Measurements from ENCODE around the gene NOTCH4.
"Not testable (repeated sequence)": the region's sequence is repeated elsewhere in the genome, so short reads cannot be mapped to it uniquely, and the experiment has no call there.

Gene NOTCH4

DNA sequence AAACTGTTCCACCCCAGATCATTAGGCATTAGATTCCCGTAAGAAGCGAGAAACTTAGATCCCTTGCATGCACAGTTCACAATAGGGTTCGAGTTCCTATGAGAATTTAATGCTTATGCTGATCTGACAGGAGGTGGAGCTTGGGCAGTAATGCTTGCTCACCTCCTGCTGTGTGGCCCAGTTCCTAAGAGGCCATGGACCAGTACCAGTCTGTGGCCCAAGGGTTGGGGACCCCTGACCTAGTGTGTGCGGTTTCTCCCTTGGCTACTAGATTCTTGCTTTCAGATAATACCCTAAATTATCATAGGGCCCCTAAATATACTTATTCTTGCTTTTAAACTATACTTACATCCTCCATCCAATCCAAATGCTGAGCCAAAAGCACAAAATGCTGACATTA, 29.5 kb downstream of the NOTCH4 start:
- TF ChIP-seq ZNF433 (tag by site-specific recombination; IDR thresholded peaks at IDR 0.05; ENCODE audit: low read depth) (no peak), ZNF311 (tag by site-specific recombination; IDR thresholded peaks at IDR 0.05; ENCODE audit: borderline replicate concordance) (no peak), ZNF394 (tag by site-specific recombination; IDR thresholded peaks at IDR 0.05; ENCODE audit: borderline replicate concordance) (no peak), ZNF175 (tag by site-specific recombination; IDR thresholded peaks at IDR 0.05) (no peak), ZNF214 (tag by site-specific recombination; IDR thresholded peaks at IDR 0.05; ENCODE audit: borderline replicate concordance) (no peak), ZNF830 (tag by site-specific recombination; IDR thresholded peaks at IDR 0.05; ENCODE audit: low read depth) (no peak), ZFP3 (tag by site-specific recombination; IDR thresholded peaks at IDR 0.05; ENCODE audit: low read depth) (no peak), ZNF140 (tag by site-specific recombination; IDR thresholded peaks at IDR 0.05) (no peak), ZNF112 (tag by site-specific recombination; IDR thresholded peaks at IDR 0.05) (no peak), ZNF391 (tag by site-specific recombination; IDR thresholded peaks at IDR 0.05; ENCODE audit: borderline replicate concordance, low read depth) (no peak), KLF9 (tag by site-specific recombination; IDR thresholded peaks at IDR 0.05; ENCODE audit: low read depth) (no peak), ZNF133 (tag by site-specific recombination; IDR thresholded peaks at IDR 0.05) (no peak), ZNF350 (tag by site-specific recombination; IDR thresholded peaks at IDR 0.05) (no peak), ZNF777 (tag by site-specific recombination; IDR thresholded peaks at IDR 0.05; ENCODE audit: borderline replicate concordance) (no peak)
- TF ChIP-seq, protein P1, sequence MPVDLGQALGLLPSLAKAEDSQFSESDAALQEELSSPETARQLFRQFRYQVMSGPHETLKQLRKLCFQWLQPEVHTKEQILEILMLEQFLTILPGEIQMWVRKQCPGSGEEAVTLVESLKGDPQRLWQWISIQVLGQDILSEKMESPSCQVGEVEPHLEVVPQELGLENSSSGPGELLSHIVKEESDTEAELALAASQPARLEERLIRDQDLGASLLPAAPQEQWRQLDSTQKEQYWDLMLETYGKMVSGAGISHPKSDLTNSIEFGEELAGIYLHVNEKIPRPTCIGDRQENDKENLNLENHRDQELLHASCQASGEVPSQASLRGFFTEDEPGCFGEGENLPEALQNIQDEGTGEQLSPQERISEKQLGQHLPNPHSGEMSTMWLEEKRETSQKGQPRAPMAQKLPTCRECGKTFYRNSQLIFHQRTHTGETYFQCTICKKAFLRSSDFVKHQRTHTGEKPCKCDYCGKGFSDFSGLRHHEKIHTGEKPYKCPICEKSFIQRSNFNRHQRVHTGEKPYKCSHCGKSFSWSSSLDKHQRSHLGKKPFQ (tag by site-specific recombination; IDR thresholded peaks at IDR 0.05) = no peak
- TF ChIP-seq, protein P2, sequence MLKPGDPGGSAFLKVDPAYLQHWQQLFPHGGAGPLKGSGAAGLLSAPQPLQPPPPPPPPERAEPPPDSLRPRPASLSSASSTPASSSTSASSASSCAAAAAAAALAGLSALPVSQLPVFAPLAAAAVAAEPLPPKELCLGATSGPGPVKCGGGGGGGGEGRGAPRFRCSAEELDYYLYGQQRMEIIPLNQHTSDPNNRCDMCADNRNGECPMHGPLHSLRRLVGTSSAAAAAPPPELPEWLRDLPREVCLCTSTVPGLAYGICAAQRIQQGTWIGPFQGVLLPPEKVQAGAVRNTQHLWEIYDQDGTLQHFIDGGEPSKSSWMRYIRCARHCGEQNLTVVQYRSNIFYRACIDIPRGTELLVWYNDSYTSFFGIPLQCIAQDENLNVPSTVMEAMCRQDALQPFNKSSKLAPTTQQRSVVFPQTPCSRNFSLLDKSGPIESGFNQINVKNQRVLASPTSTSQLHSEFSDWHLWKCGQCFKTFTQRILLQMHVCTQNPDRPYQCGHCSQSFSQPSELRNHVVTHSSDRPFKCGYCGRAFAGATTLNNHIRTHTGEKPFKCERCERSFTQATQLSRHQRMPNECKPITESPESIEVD (tag by site-specific recombination; IDR thresholded peaks at IDR 0.05) = no peak
- TF ChIP-seq, protein P3, sequence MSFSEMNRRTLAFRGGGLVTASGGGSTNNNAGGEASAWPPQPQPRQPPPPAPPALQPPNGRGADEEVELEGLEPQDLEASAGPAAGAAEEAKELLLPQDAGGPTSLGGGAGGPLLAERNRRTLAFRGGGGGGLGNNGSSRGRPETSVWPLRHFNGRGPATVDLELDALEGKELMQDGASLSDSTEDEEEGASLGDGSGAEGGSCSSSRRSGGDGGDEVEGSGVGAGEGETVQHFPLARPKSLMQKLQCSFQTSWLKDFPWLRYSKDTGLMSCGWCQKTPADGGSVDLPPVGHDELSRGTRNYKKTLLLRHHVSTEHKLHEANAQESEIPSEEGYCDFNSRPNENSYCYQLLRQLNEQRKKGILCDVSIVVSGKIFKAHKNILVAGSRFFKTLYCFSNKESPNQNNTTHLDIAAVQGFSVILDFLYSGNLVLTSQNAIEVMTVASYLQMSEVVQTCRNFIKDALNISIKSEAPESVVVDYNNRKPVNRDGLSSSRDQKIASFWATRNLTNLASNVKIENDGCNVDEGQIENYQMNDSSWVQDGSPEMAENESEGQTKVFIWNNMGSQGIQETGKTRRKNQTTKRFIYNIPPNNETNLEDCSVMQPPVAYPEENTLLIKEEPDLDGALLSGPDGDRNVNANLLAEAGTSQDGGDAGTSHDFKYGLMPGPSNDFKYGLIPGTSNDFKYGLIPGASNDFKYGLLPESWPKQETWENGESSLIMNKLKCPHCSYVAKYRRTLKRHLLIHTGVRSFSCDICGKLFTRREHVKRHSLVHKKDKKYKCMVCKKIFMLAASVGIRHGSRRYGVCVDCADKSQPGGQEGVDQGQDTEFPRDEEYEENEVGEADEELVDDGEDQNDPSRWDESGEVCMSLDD (tag by site-specific recombination; IDR thresholded peaks at IDR 0.05) = no peak
- TF ChIP-seq, protein P4, sequence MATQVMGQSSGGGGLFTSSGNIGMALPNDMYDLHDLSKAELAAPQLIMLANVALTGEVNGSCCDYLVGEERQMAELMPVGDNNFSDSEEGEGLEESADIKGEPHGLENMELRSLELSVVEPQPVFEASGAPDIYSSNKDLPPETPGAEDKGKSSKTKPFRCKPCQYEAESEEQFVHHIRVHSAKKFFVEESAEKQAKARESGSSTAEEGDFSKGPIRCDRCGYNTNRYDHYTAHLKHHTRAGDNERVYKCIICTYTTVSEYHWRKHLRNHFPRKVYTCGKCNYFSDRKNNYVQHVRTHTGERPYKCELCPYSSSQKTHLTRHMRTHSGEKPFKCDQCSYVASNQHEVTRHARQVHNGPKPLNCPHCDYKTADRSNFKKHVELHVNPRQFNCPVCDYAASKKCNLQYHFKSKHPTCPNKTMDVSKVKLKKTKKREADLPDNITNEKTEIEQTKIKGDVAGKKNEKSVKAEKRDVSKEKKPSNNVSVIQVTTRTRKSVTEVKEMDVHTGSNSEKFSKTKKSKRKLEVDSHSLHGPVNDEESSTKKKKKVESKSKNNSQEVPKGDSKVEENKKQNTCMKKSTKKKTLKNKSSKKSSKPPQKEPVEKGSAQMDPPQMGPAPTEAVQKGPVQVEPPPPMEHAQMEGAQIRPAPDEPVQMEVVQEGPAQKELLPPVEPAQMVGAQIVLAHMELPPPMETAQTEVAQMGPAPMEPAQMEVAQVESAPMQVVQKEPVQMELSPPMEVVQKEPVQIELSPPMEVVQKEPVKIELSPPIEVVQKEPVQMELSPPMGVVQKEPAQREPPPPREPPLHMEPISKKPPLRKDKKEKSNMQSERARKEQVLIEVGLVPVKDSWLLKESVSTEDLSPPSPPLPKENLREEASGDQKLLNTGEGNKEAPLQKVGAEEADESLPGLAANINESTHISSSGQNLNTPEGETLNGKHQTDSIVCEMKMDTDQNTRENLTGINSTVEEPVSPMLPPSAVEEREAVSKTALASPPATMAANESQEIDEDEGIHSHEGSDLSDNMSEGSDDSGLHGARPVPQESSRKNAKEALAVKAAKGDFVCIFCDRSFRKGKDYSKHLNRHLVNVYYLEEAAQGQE (tag by site-specific recombination; IDR thresholded peaks at IDR 0.05) = no peak
- TF ChIP-seq, protein P5, sequence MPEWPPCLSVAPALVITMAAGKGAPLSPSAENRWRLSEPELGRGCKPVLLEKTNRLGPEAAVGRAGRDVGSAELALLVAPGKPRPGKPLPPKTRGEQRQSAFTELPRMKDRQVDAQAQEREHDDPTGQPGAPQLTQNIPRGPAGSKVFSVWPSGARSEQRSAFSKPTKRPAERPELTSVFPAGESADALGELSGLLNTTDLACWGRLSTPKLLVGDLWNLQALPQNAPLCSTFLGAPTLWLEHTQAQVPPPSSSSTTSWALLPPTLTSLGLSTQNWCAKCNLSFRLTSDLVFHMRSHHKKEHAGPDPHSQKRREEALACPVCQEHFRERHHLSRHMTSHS (tag by site-specific recombination; IDR thresholded peaks at IDR 0.05) = no peak
- TF ChIP-seq, protein P6, sequence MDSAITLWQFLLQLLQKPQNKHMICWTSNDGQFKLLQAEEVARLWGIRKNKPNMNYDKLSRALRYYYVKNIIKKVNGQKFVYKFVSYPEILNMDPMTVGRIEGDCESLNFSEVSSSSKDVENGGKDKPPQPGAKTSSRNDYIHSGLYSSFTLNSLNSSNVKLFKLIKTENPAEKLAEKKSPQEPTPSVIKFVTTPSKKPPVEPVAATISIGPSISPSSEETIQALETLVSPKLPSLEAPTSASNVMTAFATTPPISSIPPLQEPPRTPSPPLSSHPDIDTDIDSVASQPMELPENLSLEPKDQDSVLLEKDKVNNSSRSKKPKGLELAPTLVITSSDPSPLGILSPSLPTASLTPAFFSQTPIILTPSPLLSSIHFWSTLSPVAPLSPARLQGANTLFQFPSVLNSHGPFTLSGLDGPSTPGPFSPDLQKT (IDR thresholded peaks at IDR 0.05; ENCODE audit: borderline replicate concordance, low read depth, low read length) = no peak
- Histone ChIP-seq H3K4me3 (ENCODE audit: low read depth, low read length) (no peak overlapping the region), H3K4me1 (ENCODE audit: control insufficient read depth, insufficient read depth, low read length) (peaks cover 7% of the 10 kb centered on the region), H3K36me3 (ENCODE audit: control insufficient read depth in 2 of 2, insufficient read depth in 1 of 2, low read length in 2 of 2) (no peaks in the 10 kb centered on the region), H3K27ac (ENCODE audit: extremely low read depth, low read depth, low read length) (no peak overlapping the region), H3K9me3 (ENCODE audit: control insufficient read depth, insufficient read depth, low read depth, low read length) (no peaks in the 10 kb centered on the region)
- ChIA-PET CTCF (interaction anchor here (0.5 to 2.2 kb wide), 10 partner anchors 9 to 758 kb away, joined by 3 to 25 read pairs (median 6); partner anchors contain the start of gene ATF6B), POLR2A (interaction anchor here (1.6 to 2.3 kb wide), 5 partner anchors 11 to 32 kb away, joined by 4 to 25 read pairs (median 11); partner anchors contain the start of gene AGPAT1)

DNA sequence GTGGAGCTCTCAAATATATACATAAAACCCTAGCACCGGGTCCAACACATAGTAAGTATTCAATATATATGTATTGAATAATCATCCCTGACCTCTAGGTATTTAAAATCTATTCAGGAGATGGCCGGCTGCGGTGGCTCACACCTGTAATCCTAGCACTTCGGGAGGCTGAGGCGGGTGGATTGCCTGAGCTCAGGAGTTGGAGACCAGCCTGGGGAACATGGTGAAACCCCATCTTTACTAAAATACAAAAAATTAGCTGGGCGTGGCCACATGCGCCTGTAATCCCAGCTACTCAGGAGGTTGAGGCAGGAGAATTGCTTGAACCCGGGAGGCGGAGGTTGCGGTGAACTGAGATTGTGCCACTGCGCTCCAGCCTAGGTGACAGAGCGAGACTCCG, 30.8 kb downstream of the NOTCH4 start:
- H3K4me1 ChIP-seq (ENCODE audit: control insufficient read depth, insufficient read depth, low read length) = peaks cover 10% of the 10 kb centered on the region
- POLR2A ChIA-PET = interaction anchor here (1.2 kb wide), 2 partner anchors 10 to 16 kb away, joined by 3 to 9 read pairs; no protein-coding TSS in a partner anchor
- CTCF ChIA-PET = interaction anchor here (0.6 to 1.5 kb wide), 7 partner anchors 12 to 548 kb away, joined by 3 to 7 read pairs (median 3); no protein-coding TSS in a partner anchor
- not testable (repeated sequence) for H3K9me3 ChIP-seq (ENCODE audit: control insufficient read depth, insufficient read depth, low read depth, low read length); H3K4me3 ChIP-seq (ENCODE audit: low read depth, low read length); H3K36me3 ChIP-seq (ENCODE audit: control insufficient read depth in 2 of 2, insufficient read depth in 1 of 2, low read length in 2 of 2); H3K27ac ChIP-seq (ENCODE audit: extremely low read depth, low read depth, low read length)

Data from HEK293 (cell line).